WTC11 (cell line): ENCODE results near the gene FBXO7. TPM values are rescaled to one million over a fixed set of nuclear protein-coding genes. Genes with fewer than 3 reads are reported as not detected.

Source experiments
- ATAC-seq: fragments of 200-7000 bp; cut with Tn5 transposase; 2 replicates; pipeline ENCODE4 v1.10.0; 2021; ENCODE audit warnings: mild to moderate bottlenecking, moderate library complexity
- CTCF ChIA-PET: fragments of 300-600 bp; sonication (Branson Sonifier 250); formaldehyde crosslinking; loops from one replicate; lab custom pipeline; 2021; ENCODE audit warnings: antibody characterized with exemption; lab: Charles Lee
- POLR2A ChIA-PET: fragments of 350-600 bp; sonication (Branson Sonifier 250); formaldehyde crosslinking; loops from one replicate; lab custom pipeline; 2021; ENCODE audit warnings: antibody characterized with exemption; lab: Charles Lee
- DNase-seq: peaks from one replicate; pipeline ENCODE4 v3.0.0; 2021; ENCODE audit warnings: low spot score
- H3K27ac Mint-ChIP-seq: 2 replicates; pipeline ENCODE4 v1.8.0; 2021; ENCODE audit warnings: mixed read lengths
- H3K27me3 Mint-ChIP-seq: 2 replicates; pipeline ENCODE4 v1.8.0; 2021; ENCODE audit warnings: low read depth, mild to moderate bottlenecking, moderate library complexity, mixed read lengths
- H3K36me3 Mint-ChIP-seq: 2 replicates; pipeline ENCODE4 v1.8.0; 2021; ENCODE audit warnings: mixed read lengths
- H3K4me1 Mint-ChIP-seq: 2 replicates; pipeline ENCODE4 v1.8.0; 2022; ENCODE audit warnings: mixed read lengths
- H3K4me3 Mint-ChIP-seq: 2 replicates; pipeline ENCODE4 v1.8.0; 2021; ENCODE audit warnings: mild to moderate bottlenecking, moderate library complexity, mixed read lengths
- H3K9me3 Mint-ChIP-seq: 2 replicates; pipeline ENCODE4 v1.8.0; 2021; ENCODE audit warnings: mixed read lengths
- ARID4B ChIP-seq: sonication (generic); formaldehyde crosslinking; IDR thresholded peaks from 2 replicates; pipeline ENCODE4 v1.8.0; 2023; ENCODE audit warnings: missing genetic modification reagents, mild to moderate bottlenecking, borderline replicate concordance
- CBFB ChIP-seq: sonication (generic); formaldehyde crosslinking; IDR thresholded peaks from 2 replicates; pipeline ENCODE4 v1.8.1; 2022; ENCODE audit warnings: mild to moderate bottlenecking, low read depth, missing genetic modification reagents
- CDX4 ChIP-seq: fragments of 250-450 bp; sonication (Bioruptor Pico); IDR thresholded peaks from 2 replicates; pipeline ENCODE4 v1.9.0; 2021; ENCODE audit warnings: moderate library complexity, mild to moderate bottlenecking, inconsistent platforms, borderline replicate concordance
- CREB1 ChIP-seq: sonication (generic); formaldehyde crosslinking; IDR thresholded peaks from 2 replicates; pipeline ENCODE4 v1.8.0; 2023; ENCODE audit warnings: mild to moderate bottlenecking, missing genetic modification reagents
- ELF4 ChIP-seq: sonication (generic); formaldehyde crosslinking; IDR thresholded peaks from 2 replicates; pipeline ENCODE4 v1.8.1; 2022; ENCODE audit warnings: low read depth, mild to moderate bottlenecking, moderate library complexity, missing genetic modification reagents
- ETV6 ChIP-seq: sonication (generic); formaldehyde crosslinking; IDR thresholded peaks from 2 replicates; pipeline ENCODE4 v1.8.1; 2022; ENCODE audit warnings: mild to moderate bottlenecking, missing genetic modification reagents
- GABPB1 ChIP-seq: sonication (generic); formaldehyde crosslinking; IDR thresholded peaks from 2 replicates; pipeline ENCODE4 v1.8.1; 2023; ENCODE audit warnings: mild to moderate bottlenecking, missing genetic modification reagents
- GRHL2 ChIP-seq: fragments of 250-450 bp; sonication (Bioruptor Pico); IDR thresholded peaks from 2 replicates; pipeline ENCODE4 v1.8.0; 2022; ENCODE audit warnings: mild to moderate bottlenecking, moderate library complexity; ENCODE audit not compliant: insufficient replicate concordance, severe bottlenecking
- HMGA2 ChIP-seq: fragments of 250-450 bp; sonication (Bioruptor Pico); IDR thresholded peaks from 2 replicates; pipeline ENCODE4 v1.4.0; 2021; ENCODE audit warnings: mild to moderate bottlenecking, moderate library complexity
- IRF1 ChIP-seq: sonication (generic); formaldehyde crosslinking; IDR thresholded peaks from 2 replicates; pipeline ENCODE4 v1.8.0; 2023; ENCODE audit warnings: missing genetic modification reagents
- NFATC4 ChIP-seq: fragments of 250-450 bp; sonication (Bioruptor Pico); IDR thresholded peaks from 2 replicates; pipeline ENCODE4 v1.9.0; 2021; ENCODE audit warnings: mild to moderate bottlenecking
- PRRX2 ChIP-seq: fragments of 250-450 bp; sonication (Bioruptor Pico); IDR thresholded peaks from 2 replicates; pipeline ENCODE4 v1.8.0; 2021; ENCODE audit warnings: mild to moderate bottlenecking
- SMAD3 ChIP-seq: sonication (generic); formaldehyde crosslinking; IDR thresholded peaks from 2 replicates; pipeline ENCODE4 v1.8.0; 2022; ENCODE audit warnings: missing genetic modification reagents, mild to moderate bottlenecking, borderline replicate concordance
- SMAD4 ChIP-seq: sonication (generic); formaldehyde crosslinking; IDR thresholded peaks from 2 replicates; pipeline ENCODE4 v1.8.0; 2022; ENCODE audit warnings: mild to moderate bottlenecking, missing genetic modification reagents
- TEAD1 ChIP-seq: sonication (generic); formaldehyde crosslinking; IDR thresholded peaks from 2 replicates; pipeline ENCODE4 v1.8.0; 2022; ENCODE audit warnings: mild to moderate bottlenecking, missing genetic modification reagents
- TP53 ChIP-seq: sonication (generic); formaldehyde crosslinking; IDR thresholded peaks from 2 replicates; pipeline ENCODE4 v1.8.1; 2023; ENCODE audit warnings: mild to moderate bottlenecking, missing genetic modification reagents
- ZBTB21 ChIP-seq: sonication (generic); formaldehyde crosslinking; IDR thresholded peaks from 2 replicates; pipeline ENCODE4 v1.8.1; 2023; ENCODE audit warnings: mild to moderate bottlenecking, missing genetic modification reagents, borderline replicate concordance
- ZNF263 ChIP-seq: sonication (generic); formaldehyde crosslinking; IDR thresholded peaks from 2 replicates; pipeline ENCODE4 v1.8.1; 2022; ENCODE audit warnings: low read depth, mild to moderate bottlenecking, moderate library complexity, missing genetic modification reagents
- ZNF532 ChIP-seq: fragments of 250-450 bp; sonication (Bioruptor Pico); IDR thresholded peaks from 2 replicates; pipeline ENCODE4 v1.9.0; 2021; ENCODE audit warnings: mild to moderate bottlenecking, borderline replicate concordance
- total RNA-seq: library from RNA; stranded (reverse); gene quantifications from 3 replicates; pipeline ENCODE4 v1.2.3, GENCODE V29; 2021
- TF ChIP-seq, protein P1 (sequence below): fragments of 250-450 bp; sonication (Bioruptor Pico); IDR thresholded peaks from 2 replicates; pipeline ENCODE4 v1.9.0; 2021; ENCODE audit warnings: mild to moderate bottlenecking
- TF ChIP-seq, protein P2 (sequence below): fragments of 250-450 bp; sonication (Bioruptor Pico); IDR thresholded peaks from 2 replicates; pipeline ENCODE4 v1.9.0; 2021; ENCODE audit warnings: mild to moderate bottlenecking
- TF ChIP-seq, protein P3 (sequence below): sonication (generic); formaldehyde crosslinking; IDR thresholded peaks from 2 replicates; pipeline ENCODE4 v1.8.1; 2023; ENCODE audit warnings: mild to moderate bottlenecking, missing genetic modification reagents, moderate library complexity

FBXO7 gene
- total RNA-seq, 1 experiment from 2014 or later, result 59.4 TPM

DNA sequence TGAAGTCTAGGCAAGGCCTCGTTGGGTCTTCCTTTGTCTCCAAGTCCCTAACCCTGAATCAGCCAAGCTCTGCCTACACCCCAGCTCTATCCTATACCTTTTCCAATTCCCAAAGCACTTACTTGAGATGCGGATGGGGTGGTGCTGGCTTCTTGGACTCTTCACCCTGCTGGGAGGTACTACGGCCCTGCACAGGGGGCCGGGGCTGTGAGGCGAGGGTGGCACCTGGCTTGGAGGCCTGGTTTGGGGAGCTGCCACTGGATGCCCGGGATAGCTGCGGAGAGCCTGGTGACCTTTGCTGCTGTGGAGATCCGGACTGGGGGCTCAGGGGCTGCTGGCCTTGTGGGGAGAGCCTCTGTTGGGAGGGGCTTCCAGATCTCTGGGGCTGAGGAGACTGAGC is 43.3 kb downstream of the FBXO7 start (continued):
- TF ChIP-seq, protein P1, sequence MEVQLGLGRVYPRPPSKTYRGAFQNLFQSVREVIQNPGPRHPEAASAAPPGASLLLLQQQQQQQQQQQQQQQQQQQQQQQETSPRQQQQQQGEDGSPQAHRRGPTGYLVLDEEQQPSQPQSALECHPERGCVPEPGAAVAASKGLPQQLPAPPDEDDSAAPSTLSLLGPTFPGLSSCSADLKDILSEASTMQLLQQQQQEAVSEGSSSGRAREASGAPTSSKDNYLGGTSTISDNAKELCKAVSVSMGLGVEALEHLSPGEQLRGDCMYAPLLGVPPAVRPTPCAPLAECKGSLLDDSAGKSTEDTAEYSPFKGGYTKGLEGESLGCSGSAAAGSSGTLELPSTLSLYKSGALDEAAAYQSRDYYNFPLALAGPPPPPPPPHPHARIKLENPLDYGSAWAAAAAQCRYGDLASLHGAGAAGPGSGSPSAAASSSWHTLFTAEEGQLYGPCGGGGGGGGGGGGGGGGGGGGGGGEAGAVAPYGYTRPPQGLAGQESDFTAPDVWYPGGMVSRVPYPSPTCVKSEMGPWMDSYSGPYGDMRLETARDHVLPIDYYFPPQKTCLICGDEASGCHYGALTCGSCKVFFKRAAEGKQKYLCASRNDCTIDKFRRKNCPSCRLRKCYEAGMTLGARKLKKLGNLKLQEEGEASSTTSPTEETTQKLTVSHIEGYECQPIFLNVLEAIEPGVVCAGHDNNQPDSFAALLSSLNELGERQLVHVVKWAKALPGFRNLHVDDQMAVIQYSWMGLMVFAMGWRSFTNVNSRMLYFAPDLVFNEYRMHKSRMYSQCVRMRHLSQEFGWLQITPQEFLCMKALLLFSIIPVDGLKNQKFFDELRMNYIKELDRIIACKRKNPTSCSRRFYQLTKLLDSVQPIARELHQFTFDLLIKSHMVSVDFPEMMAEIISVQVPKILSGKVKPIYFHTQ (CRISPR knock-in tag), result no peak
- TF ChIP-seq GABPB1 (CRISPR knock-in tag) (no peak), ELF4 (CRISPR knock-in tag) (no peak), PRRX2 (CRISPR knock-in tag) (no peak), TEAD1 (CRISPR knock-in tag) (no peak), SMAD3 (CRISPR knock-in tag) (no peak), NFATC4 (CRISPR knock-in tag) (no peak), ETV6 (CRISPR knock-in tag) (no peak)
- TF ChIP-seq, protein P2, sequence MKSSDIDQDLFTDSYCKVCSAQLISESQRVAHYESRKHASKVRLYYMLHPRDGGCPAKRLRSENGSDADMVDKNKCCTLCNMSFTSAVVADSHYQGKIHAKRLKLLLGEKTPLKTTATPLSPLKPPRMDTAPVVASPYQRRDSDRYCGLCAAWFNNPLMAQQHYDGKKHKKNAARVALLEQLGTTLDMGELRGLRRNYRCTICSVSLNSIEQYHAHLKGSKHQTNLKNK (CRISPR knock-in tag), result no peak

DNA sequence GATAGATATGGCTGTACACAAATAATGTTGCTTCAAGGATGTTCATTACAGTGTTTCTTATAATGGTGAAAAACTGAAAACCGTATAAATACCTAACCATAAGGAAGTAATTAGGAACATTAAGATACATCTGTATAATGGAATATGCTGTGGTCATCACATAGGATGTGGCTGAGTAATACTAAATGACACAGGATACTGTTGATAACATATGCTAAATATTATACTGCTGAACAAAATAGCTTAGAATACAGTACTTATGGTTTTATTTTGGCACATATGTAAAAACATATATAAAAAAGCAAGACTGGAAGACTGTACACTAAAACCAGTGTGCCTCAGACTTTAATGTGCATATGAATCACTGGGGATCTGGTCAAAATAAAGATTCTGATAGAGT is 43.8 kb downstream of the FBXO7 start:
- CTCF ChIA-PET, result interaction anchor here (0.7 to 1.5 kb wide), 4 partner anchors 9 to 278 kb away, joined by 3 to 7 read pairs (median 4); no protein-coding TSS in a partner anchor
- H3K27me3 Mint-ChIP-seq, result no peaks in the 10 kb centered on the region
- peaks cover 18% of the 10 kb centered on the region for H3K36me3 Mint-ChIP-seq
- TF ChIP-seq CREB1 (CRISPR knock-in tag) (no peak), CDX4 (CRISPR knock-in tag) (no peak), ZBTB21 (CRISPR knock-in tag) (no peak), TP53 (no peak), HMGA2 (CRISPR knock-in tag) (no peak), ZNF532 (CRISPR knock-in tag) (no peak), ARID4B (CRISPR knock-in tag) (no peak), CBFB (CRISPR knock-in tag) (no peak), ZNF263 (CRISPR knock-in tag) (no peak), IRF1 (CRISPR knock-in tag) (no peak), GRHL2 (CRISPR knock-in tag) (no peak), SMAD4 (CRISPR knock-in tag) (no peak)
- TF ChIP-seq, protein P3, sequence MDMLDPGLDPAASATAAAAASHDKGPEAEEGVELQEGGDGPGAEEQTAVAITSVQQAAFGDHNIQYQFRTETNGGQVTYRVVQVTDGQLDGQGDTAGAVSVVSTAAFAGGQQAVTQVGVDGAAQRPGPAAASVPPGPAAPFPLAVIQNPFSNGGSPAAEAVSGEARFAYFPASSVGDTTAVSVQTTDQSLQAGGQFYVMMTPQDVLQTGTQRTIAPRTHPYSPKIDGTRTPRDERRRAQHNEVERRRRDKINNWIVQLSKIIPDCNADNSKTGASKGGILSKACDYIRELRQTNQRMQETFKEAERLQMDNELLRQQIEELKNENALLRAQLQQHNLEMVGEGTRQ (CRISPR knock-in tag), result no peak

More for the DNA sequence above, 43.8 kb downstream of the FBXO7 start:
- H3K4me1 Mint-ChIP-seq, result no peaks in the 10 kb centered on the region
- DNase-seq (no peak), ATAC-seq (no peak)
- peaks cover 29% of the 10 kb centered on the region for H3K9me3 Mint-ChIP-seq
- H3K4me3 Mint-ChIP-seq, result no peak overlapping the region
- H3K27ac Mint-ChIP-seq, result no peak overlapping the region
- POLR2A ChIA-PET, result no interaction called here
